HG03460 (cell line): ENCODE results near the gene ULK4.
"Not testable (repeated sequence)": the region's sequence is repeated elsewhere in the genome, so short reads cannot be mapped to it uniquely, and the experiment has no call there.

Experiments used
- ATAC-seq: cut with Tn5 transposase; IDR thresholded peaks from one replicate; pipeline ENCODE4 v1.9.1; 2021; ENCODE audit not compliant: unreplicated experiment

The ULK4 gene

GRCh38 chr3:41450416-41451231 is 511.3 kb downstream of the ULK4 start:
- no peak for ATAC-seq

- no peak for ATAC-seq
Measured at GRCh38 chr3:41448396-41448795, 513.5 kb downstream of the ULK4 start.

GRCh38 chr3:41447701-41448100 is 514.2 kb downstream of the ULK4 start:
- ATAC-seq, result no peak

GRCh38 chr3:41446316-41446715 is 515.6 kb downstream of the ULK4 start:
- ATAC-seq, result not testable (repeated sequence)

- ATAC-seq, result no peak
Measured at GRCh38 chr3:41441568-41441967, 520.3 kb downstream of the ULK4 start.

- no peak for ATAC-seq
Measured at GRCh38 chr3:41441139-41441538, 520.8 kb downstream of the ULK4 start.

- ATAC-seq, result no peak
Measured at GRCh38 chr3:41436983-41437382, 524.9 kb downstream of the ULK4 start.

GRCh38 chr3:41434781-41435180 is 527.1 kb downstream of the ULK4 start:
- no peak for ATAC-seq

GRCh38 chr3:41431386-41431785 is 530.5 kb downstream of the ULK4 start:
- ATAC-seq, result no peak

GRCh38 chr3:41430886-41431285 is 531.0 kb downstream of the ULK4 start:
- no peak for ATAC-seq

GRCh38 chr3:41430391-41430790 is 531.5 kb downstream of the ULK4 start:
- ATAC-seq, result no peak

GRCh38 chr3:41426485-41426884 is 535.4 kb downstream of the ULK4 start:
- no peak for ATAC-seq

GRCh38 chr3:41424543-41425300 is 537.2 kb downstream of the ULK4 start:
- ATAC-seq, result no peak

- no peak for ATAC-seq
Measured at GRCh38 chr3:41419809-41420208, 542.1 kb downstream of the ULK4 start.

GRCh38 chr3:41418961-41419691 is 542.8 kb downstream of the ULK4 start:
- ATAC-seq, result no peak

GRCh38 chr3:41417574-41417973 is 544.3 kb downstream of the ULK4 start:
- ATAC-seq, result no peak

- no peak for ATAC-seq
Measured at GRCh38 chr3:41411065-41411464, 550.8 kb downstream of the ULK4 start.

- ATAC-seq, result no peak
Measured at GRCh38 chr3:41405466-41405865, 556.4 kb downstream of the ULK4 start.

- ATAC-seq, result no peak
Measured at GRCh38 chr3:41404582-41404981, 557.3 kb downstream of the ULK4 start.

GRCh38 chr3:41394896-41395295 is 567.0 kb downstream of the ULK4 start:
- no peak for ATAC-seq

- ATAC-seq, result not testable (repeated sequence)
Measured at GRCh38 chr3:41370765-41371535, 591.0 kb downstream of the ULK4 start.
